Endothelial cell of coronary artery (primary cell): Measurements from ENCODE around the gene CTXN1. TPM values are rescaled to one million over a fixed set of nuclear protein-coding genes. Genes with fewer than 3 reads are reported as not detected.

Source experiments
- total RNA-seq: library from RNA; depleted of rRNA; stranded (reverse); fragments of >200 nt; gene quantifications from 2 replicates; pipeline ENCODE4 v1.2.3, GENCODE V29; 2014

CTXN1 gene
- total RNA-seq = 3.3 and 5.0 TPM in 2 replicates

DNA sequence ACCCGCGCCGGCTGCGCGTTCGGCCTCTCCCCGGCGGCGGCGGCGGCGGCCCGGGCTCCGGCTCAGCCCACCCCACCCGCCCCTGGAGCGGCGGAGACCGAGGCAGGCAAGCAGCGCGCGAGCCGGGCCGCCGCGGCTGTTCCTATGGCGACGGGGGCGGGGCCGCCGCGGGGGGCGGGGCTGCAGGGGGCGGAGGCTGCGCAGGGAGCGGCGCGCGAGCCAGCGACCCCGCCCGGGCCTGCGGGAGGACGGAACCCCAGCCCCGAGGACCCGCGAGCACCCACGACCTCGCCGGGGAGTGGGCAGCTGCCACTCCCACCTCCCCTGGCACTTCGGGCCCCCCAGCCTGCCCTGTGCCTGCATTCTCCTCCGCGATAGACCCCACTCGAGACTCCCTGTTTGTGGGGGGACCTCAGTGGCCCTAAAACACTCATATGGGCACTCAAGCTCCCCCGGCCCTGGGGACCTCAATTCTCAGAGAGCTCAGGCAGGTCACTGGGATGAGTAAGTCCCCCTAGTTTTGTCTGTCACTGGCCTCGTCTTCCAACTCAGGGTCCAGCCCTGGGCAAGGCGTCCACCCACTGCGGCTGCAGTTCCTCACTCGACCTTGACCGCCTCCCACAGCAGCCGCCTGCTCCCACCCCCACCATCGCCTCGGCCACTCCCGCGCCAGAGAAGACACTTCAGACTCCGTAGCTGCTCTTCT is at the start of gene CTXN1:
CTXN1 (minus strand) TSS at position 115 of the 706 bp plus-strand sequence. CDS start 597 bp downstream, outside the sequence.

DNA sequence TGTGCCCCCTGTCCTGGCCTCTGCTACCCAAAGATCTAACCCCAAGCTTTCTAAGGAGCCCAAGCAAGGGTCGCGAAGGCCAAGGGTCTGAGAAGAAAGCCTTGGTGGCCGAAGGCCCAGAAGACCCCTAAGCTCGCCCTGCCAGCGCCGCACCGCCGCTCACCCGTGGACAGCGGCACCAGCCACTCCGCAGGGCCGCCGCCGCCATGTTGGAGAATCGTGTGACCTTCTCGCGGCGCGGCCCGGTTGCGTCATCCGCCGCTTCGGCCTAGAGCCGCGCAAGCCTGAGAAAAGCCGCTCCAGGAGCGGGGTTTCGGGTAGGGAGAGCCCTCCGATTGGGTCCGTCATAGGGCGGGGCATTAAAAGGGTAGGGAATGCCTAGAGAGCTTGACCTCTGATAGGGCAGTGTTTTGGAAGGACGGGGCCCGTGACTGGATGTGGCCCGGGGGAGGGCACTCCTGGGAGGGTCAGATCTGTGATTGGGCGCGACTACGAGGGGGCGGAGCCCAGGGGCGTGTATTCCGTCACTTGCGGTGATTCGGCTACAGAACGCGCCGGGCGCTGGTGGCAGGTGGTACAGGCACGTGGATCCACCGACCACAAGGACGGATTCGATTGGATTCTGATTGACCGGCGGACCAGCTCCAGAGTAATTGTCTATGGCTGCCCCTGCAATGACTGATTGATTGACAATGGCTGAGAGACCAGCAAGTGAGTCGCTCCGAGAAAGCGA is 17.7 kb upstream of the CTXN1 start, which contains the start of gene TIMM44:
TIMM44 (minus strand) TSS at position 223 of the 733 bp plus-strand sequence; CDS start at position 208, 15 bp downstream.

DNA sequence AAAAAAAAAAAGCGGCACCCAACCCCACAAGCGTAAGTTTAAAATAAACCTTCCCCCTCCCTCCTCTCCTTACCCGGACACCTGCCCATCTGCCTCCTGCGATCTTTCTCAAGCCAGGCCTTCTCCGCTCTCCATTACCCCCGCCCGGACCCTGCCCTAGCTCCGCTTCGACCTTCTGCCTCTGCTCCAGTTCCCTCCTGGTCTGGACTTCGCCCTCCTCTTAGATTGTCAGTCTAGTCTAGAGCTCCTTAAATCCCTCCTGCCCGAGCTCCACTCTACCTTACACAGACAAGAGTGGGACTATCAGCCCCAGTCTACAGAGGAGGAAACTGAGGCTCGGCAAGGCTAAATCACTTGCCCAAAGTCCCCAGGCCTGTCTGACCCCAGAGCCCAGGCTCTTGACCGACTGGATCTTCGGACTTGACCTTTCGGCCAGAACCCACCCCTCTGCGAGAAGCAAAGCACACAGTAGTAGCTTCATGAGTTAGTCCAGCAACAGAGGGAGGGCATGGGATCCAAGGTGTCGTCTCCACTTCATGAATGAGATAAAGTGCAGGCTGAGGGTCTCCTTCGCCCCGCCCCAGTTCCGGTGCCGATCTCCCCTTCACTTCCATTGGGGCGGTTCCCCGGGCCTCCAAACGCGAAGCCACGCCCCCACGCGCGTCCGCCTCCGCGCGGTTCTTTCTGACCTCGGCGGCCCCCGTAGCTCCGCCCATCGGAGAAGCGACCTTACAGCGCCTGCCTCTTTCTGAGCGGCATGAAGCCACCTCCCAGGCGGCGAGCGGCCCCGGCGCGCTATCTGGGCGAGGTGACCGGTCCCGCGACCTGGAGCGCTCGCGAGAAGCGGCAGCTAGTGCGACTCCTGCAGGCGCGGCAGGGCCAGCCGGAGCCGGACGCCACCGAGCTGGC is 6.1 kb downstream of the CTXN1 start, which contains the start of gene SNAPC2:
SNAPC2 (plus strand) TSS at position 729 of the 909 bp plus-strand sequence; CDS start at position 758, 29 bp downstream.

DNA sequence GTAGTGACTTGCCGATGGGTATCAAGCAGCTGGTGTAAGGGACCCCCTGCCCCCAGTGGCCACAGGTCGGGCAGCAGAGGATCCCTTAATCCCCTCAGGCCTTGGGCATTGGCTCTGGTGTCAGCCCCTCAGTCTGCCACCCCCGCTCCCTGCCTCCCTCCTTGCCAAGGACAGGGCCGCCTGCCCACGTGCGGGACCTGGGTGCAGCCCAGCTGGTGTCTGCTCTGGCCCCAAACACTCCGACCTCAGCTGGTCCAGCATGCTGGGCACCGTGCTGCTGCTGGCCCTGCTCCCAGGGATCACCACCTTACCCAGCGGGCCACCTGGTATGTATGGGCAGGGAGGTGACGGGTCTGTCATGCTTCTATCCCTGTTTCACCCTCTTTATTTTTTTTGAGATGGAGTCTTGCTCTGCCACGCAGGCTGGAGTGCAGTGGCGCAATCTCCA is 11.3 kb downstream of the CTXN1 start, which contains the start of gene TGFBR3L:
TGFBR3L (plus strand) TSS at position 233 of the 448 bp plus-strand sequence.

DNA sequence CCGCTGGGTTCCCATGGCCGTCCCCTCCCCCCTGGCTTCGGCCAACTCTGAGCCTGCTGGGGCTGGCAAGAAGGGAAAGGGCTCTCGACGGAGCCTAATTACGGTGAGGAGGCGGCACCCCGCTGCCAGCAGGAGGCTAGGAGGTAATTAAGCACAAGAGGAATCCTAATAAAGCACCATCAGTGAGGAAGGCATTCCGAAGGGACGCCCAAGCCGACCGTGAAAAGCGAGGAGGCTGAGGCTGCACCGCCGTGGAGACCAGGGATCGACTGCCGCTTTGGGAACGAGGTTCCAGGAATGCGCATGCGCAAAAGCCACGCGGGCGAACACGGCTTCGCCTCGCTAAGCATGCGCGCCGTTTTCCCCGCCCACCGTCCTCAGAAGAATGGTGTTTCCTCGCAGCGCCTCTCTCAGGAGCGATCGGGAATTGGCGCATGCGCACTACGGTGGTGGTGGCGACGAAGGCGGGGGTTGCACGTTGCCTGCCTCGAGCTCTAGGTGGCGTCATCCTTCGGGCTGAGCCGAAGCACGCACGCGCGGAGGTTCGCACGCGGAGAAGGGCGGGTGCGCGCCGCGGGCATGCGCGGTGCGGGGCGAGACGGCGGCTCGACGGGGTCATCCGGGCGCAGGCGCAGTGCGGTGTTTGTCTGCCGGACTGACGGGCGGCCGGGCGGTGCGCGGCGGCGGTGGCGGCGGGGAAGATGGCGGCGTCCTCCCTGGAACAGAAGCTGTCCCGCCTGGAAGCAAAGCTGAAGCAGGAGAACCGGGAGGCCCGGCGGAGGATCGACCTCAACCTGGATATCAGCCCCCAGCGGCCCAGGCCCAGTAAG is 22.5 kb downstream of the CTXN1 start, which contains the start of gene MAP2K7:
MAP2K7 (plus strand) TSS at position 634 of the 830 bp plus-strand sequence; CDS start at position 702, 68 bp downstream.

DNA sequence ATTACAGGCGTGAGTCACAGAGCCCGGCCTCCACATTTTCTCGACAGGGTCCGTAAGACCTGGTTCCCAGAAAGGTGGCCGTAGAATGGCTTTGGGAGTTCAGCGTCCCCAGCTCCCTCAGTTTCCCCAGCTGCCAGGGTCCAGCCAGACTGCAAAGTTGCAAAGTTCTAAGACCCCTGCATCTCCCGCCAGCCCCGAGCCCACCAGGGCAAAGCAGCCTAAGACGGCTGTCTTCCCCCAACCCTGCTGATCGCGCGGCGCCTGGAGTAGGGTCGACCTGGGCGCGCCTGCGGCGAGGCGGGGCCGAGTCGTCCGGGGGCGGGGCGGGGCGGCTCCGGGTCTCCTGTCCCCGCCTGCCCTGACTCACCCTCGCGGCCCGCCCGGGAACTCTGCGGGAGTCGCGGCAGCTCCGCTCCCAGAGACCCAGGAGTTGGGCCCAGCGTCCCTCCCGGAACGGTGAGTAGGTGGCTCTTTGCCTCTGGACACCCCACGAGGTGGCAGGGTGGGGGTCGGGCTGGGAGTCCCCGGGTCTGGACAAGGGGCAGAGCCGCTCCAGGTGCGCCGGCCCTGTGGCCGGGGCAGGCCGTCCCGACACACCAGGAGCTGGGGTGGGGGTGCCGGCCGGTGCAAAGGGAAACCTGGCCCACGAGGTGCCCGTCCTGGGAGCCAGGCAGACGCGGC is 37.6 kb downstream of the CTXN1 start, which contains the start of gene LRRC8E:
LRRC8E (plus strand) TSS at position 366 of the 681 bp plus-strand sequence. CDS start 7,094 bp downstream, outside the sequence.

Other genes with a start within 250 kb of the CTXN1 start
- not detected in 2 replicates for gene MCEMP1, start 249.0 kb downstream of the CTXN1 start, total RNA-seq
- 148 and 207 TPM in 2 replicates for gene TRAPPC5, start 245.3 kb downstream of the CTXN1 start, total RNA-seq
- not detected in 2 replicates for gene FCER2, start 224.0 kb downstream of the CTXN1 start, total RNA-seq
- gene CLEC4G, start 194.0 kb downstream of the CTXN1 start, total RNA-seq = not detected in 2 replicates
- not detected in 2 replicates for gene CD209, start 178.6 kb downstream of the CTXN1 start, total RNA-seq
- gene CLEC4M, start 162.9 kb downstream of the CTXN1 start, total RNA-seq = 0.38 and 0.72 TPM in 2 replicates
- 9.6 and 16.7 TPM in 2 replicates for gene EVI5L, start 95.9 kb downstream of the CTXN1 start, total RNA-seq
- not detected in 2 replicates for gene PRR36, start 51.7 kb downstream of the CTXN1 start, total RNA-seq
- gene LRRC8E, start 37.6 kb downstream of the CTXN1 start, total RNA-seq = 1.6 and 2.2 TPM in 2 replicates
- 9.4 and 11.1 TPM in 2 replicates for gene MAP2K7, start 22.3 kb downstream of the CTXN1 start, total RNA-seq
- gene TGFBR3L, start 11.3 kb downstream of the CTXN1 start, total RNA-seq = 0.54 and 1.1 TPM in 2 replicates
- 12.4 and 13.9 TPM in 2 replicates for gene SNAPC2, start 5.8 kb downstream of the CTXN1 start, total RNA-seq
- 58.5 and 64.7 TPM in 2 replicates for gene TIMM44, start 17.5 kb upstream of the CTXN1 start, total RNA-seq
- 43.6 and 46.3 TPM in 2 replicates for gene ELAVL1, start 79.5 kb upstream of the CTXN1 start, total RNA-seq
- not detected in 2 replicates for gene CCL25, start 126.6 kb upstream of the CTXN1 start, total RNA-seq
- not detected in 2 replicates for gene FBN3, start 223.5 kb upstream of the CTXN1 start, total RNA-seq